DND-41 (cell line): ENCODE data around the gene TYMP.

Experiments used
- ATAC-seq: fragments of 200-7000 bp; cut with Tn5 transposase; 3 replicates; pipeline ENCODE4 v1.9.1; 2021; ENCODE audit warnings: low read depth; ENCODE audit not compliant: insufficient read depth
- DNase-seq: peaks from one replicate; pipeline ENCODE4 v3.0.0-alpha.2; 2020
- H2AFZ ChIP-seq: 2 replicates; pipeline ENCODE4 v1.6.0; 2012; ENCODE audit warnings: low read depth, low read length
- H3K27ac ChIP-seq: 2 replicates; pipeline ENCODE4 v1.5.1; 2012; ENCODE audit warnings: low read length, inconsistent platforms
- H3K27me3 ChIP-seq: fragments of 200-600 bp; sonication (generic); 2 replicates; pipeline ENCODE4 v1.6.0; 2012; ENCODE audit warnings: low read length, mild to moderate bottlenecking, inconsistent platforms; ENCODE audit not compliant: insufficient read depth, poor library complexity
- H3K36me3 ChIP-seq: 2 replicates; pipeline ENCODE4 v1.5.1; 2012; ENCODE audit warnings: low read length, inconsistent platforms; ENCODE audit not compliant: insufficient read depth
- H3K4me1 ChIP-seq: 2 replicates; pipeline ENCODE4 v1.5.1; 2012; ENCODE audit warnings: mild to moderate bottlenecking, low read length; ENCODE audit not compliant: insufficient read depth
- H3K4me2 ChIP-seq: 2 replicates; pipeline ENCODE4 v1.6.0; 2012; ENCODE audit warnings: mild to moderate bottlenecking, moderate library complexity, low read length, inconsistent platforms; ENCODE audit not compliant: insufficient read depth
- H3K4me3 ChIP-seq, 2 experiments: fragments of 200-600 bp in 1 of 2; shearing (Covaris generic) in 1 of 2; 2 replicates each; pipeline ENCODE4 v1.5.1; 2012 to 2016; ENCODE audit warnings: inconsistent platforms in 2 of 2, low read length in 2 of 2, mild to moderate bottlenecking in 2 of 2, low read depth in 1 of 2, moderate library complexity in 1 of 2
- H3K79me2 ChIP-seq: 2 replicates; pipeline ENCODE4 v1.6.0; 2012; ENCODE audit warnings: low read length, inconsistent platforms; ENCODE audit not compliant: insufficient read depth
- H3K9ac ChIP-seq: 2 replicates; pipeline ENCODE4 v1.6.0; 2012; ENCODE audit warnings: low read depth, mild to moderate bottlenecking, inconsistent platforms, low read length, moderate library complexity
- H3K9me3 ChIP-seq: 2 replicates; pipeline ENCODE4 v1.5.1; 2012; ENCODE audit warnings: low read length, moderate library complexity, mild to moderate bottlenecking, inconsistent platforms; ENCODE audit not compliant: insufficient read depth, severe bottlenecking
- H4K20me1 ChIP-seq: 2 replicates; pipeline ENCODE4 v1.6.0; 2012; ENCODE audit warnings: low read length; ENCODE audit not compliant: insufficient read depth
- EZH2 ChIP-seq: IDR thresholded peaks from 3 replicates; pipeline ENCODE4 v1.6.1; 2012; ENCODE audit warnings: borderline replicate concordance, low read depth, mild to moderate bottlenecking, moderate library complexity, low read length, inconsistent platforms; ENCODE audit not compliant: severe bottlenecking
- TF ChIP-seq, protein P1 (sequence below): IDR thresholded peaks from 2 replicates; pipeline ENCODE4 v1.5.1; 2012; ENCODE audit warnings: borderline replicate concordance, low read length, moderate library complexity, mild to moderate bottlenecking; ENCODE audit not compliant: poor library complexity, severe bottlenecking; ENCODE audit errors: extremely low read depth

The TYMP gene

DNA sequence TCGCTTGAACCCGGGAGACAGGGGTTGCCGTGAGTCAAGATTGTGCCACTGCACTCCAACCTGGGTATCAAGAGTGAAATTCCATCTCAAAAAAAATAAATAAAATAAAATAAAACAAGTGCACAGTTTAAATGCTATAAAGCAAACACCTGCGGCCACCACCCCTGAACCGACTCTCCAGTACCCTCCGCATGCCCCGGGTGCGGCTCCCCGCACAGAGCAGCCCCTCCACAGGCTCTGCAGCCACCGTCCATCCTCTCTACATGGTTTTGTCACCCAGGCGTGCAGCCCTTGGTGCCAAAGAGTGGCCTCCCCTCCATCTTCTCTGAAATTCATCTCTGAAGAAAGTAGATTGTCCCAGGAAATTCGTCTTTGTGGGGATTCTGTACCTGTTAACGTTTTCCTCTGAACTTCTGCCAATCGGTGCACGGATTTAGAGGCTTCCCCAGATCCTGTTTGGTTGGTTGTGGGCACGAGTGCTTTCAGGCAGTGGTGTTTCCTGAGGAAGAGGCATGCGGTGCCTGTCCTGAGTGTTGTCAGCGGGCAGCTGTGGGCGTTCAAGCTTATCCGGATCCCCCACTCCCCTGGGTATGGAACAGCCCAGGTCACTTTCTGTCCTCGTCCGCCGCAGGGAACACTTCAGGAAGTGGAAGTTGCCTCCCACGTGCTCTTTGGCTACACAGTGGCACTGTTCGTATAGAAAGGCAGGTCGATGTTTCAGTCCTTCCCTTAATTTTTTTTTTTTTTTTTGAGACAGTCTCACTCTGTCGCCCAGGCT, 39.1 kb downstream of the TYMP start:
- H4K20me1 ChIP-seq, result no peaks in the 10 kb centered on the region
- no peak overlapping the region for H2AFZ ChIP-seq
- no peak overlapping the region for H3K27ac ChIP-seq
- H3K4me2 ChIP-seq, result no peak overlapping the region
- no peaks in the 10 kb centered on the region for H3K79me2 ChIP-seq
- H3K9ac ChIP-seq, result no peak overlapping the region
- no peaks in the 10 kb centered on the region for H3K36me3 ChIP-seq
- ATAC-seq, result no peak
- no peak overlapping the region for H3K4me3 ChIP-seq
- DNase-seq, result no peak
- H3K27me3 ChIP-seq, result no peaks in the 10 kb centered on the region
- no peak for TF ChIP-seq EZH2
- TF ChIP-seq, protein P1, sequence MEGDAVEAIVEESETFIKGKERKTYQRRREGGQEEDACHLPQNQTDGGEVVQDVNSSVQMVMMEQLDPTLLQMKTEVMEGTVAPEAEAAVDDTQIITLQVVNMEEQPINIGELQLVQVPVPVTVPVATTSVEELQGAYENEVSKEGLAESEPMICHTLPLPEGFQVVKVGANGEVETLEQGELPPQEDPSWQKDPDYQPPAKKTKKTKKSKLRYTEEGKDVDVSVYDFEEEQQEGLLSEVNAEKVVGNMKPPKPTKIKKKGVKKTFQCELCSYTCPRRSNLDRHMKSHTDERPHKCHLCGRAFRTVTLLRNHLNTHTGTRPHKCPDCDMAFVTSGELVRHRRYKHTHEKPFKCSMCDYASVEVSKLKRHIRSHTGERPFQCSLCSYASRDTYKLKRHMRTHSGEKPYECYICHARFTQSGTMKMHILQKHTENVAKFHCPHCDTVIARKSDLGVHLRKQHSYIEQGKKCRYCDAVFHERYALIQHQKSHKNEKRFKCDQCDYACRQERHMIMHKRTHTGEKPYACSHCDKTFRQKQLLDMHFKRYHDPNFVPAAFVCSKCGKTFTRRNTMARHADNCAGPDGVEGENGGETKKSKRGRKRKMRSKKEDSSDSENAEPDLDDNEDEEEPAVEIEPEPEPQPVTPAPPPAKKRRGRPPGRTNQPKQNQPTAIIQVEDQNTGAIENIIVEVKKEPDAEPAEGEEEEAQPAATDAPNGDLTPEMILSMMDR, result no peak
- no peaks in the 10 kb centered on the region for H3K4me1 ChIP-seq
- H3K9me3 ChIP-seq, result no peaks in the 10 kb centered on the region

DNA sequence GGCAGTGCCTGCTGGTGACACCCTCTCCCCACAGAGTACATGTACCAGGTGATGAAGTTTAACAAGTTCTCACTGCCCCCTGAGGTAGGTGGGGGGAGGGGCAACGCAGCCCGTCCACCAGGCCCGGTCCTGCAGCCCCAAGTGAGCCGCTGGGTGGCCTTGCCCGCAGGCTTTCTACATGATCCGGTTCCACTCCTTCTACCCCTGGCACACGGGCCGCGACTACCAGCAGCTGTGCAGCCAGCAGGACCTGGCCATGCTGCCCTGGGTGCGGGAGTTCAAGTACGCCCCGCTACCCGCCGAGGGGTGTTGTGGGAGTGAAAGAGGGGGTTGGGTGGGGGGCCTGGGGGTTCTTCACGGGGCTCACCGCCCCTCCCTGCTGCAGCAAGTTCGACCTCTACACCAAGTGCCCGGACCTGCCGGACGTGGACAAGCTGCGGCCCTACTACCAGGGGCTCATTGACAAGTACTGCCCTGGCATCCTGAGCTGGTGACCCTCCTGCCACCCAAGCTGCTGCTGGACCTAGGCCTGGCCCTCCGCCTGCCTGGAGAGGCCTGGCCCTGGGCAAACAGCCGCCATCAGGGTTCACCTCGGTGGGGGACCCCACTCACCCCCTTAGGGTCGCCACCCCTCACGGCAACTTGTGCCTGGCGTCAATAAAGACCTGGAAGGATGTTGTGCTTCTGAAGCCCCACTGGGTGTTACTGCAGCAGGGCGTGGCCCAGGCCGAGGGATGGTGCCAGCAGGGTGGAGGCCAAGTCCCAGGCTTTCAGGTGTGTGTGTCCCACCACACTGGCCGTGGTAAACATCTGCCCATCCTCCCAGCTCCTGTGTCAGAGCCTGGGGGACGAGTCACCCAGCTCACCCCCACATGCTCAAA, 40.2 kb downstream of the TYMP start:
- no peaks in the 10 kb centered on the region for H4K20me1 ChIP-seq
- H3K4me1 ChIP-seq, result no peaks in the 10 kb centered on the region
- no peak for ATAC-seq
- H3K36me3 ChIP-seq, result no peaks in the 10 kb centered on the region
- H3K27ac ChIP-seq, result no peak overlapping the region
- H3K9ac ChIP-seq, result no peak overlapping the region
- no peak overlapping the region for H3K4me3 ChIP-seq
- no peak for DNase-seq
- H3K9me3 ChIP-seq, result no peaks in the 10 kb centered on the region
- no peak for TF ChIP-seq EZH2
- TF ChIP-seq, protein P1, result no peak
- no peak overlapping the region for H3K4me2 ChIP-seq
- H3K79me2 ChIP-seq, result no peaks in the 10 kb centered on the region
- no peak overlapping the region for H2AFZ ChIP-seq
- no peaks in the 10 kb centered on the region for H3K27me3 ChIP-seq

DNA sequence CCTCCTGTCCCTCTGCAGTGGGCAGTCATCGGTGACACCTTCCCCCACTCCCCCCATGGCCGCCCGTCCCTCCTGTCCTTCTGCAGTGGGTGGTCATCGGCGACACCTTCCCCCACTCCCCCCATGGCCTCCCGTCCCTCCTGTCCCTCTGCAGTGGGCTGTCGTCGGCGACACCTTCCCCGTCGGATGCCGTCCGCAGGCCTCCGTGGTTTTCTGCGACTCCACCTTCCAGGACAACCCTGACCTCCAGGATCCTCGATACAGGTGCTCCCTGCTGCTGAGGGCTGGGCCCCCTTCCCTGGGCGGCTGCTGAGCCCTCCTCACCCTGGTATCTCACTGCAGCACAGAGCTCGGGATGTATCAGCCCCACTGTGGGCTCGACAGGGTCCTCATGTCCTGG, 40.9 kb downstream of the TYMP start:
- H3K4me3 ChIP-seq, result no peak overlapping the region
- no peak for ATAC-seq

More for the DNA sequence above, 40.9 kb downstream of the TYMP start:
- Histone ChIP-seq H3K4me2 (no peak overlapping the region), H4K20me1 (no peaks in the 10 kb centered on the region), H3K79me2 (no peaks in the 10 kb centered on the region), H3K9me3 (no peaks in the 10 kb centered on the region), H2AFZ (no peak overlapping the region), H3K27me3 (no peaks in the 10 kb centered on the region), H3K4me1 (no peaks in the 10 kb centered on the region), H3K27ac (no peak overlapping the region), H3K36me3 (no peaks in the 10 kb centered on the region), H3K9ac (no peak overlapping the region)
- TF ChIP-seq, protein P1, result no peak
- TF ChIP-seq EZH2, result no peak
- no peak for DNase-seq
